Measurements from ENCODE around the gene CAPN15. TPM values are rescaled to one million over a fixed set of nuclear protein-coding genes. Genes with fewer than 3 reads are reported as not detected.

The CAPN15 gene
- total RNA-seq, 1 donor from 2014 or later = 39.9 TPM

DNA sequence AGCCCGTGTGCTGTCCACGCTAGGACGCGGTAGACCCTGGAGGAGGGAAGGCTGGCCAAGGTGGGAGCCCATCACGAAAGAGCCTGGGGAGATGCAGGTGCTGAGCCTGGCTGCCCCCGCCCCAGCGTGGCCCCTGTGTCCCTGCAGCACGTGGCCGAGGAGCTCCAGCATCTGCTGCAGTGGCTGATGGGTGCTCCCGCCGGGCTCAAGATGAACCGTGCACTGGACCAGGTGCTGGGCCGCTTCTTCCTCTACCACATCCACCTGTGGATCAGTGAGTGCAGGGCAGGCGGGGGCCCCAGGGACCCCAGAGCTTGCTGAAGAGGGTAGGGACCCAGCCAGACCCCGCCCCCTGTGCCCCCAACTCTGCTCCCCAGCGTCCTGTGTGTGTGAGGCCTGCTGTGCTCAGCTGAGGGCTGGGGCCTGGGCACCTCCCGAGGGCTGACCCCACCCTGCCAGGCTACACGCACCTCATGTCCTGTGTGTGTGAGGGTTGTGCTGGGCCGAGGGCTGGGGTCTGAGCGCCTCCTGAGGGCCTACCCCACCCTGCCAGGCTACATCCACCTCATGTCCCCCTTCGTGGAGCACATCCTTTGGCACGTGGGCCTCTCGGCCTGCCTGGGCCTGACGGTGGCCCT, 50.8 kb downstream of the CAPN15 start:
- Mint-ChIP-seq H3K27me3 (ENCODE audit: unreplicated experiment) (no peaks in the 10 kb centered on the region), H3K27ac (ENCODE audit: unreplicated experiment) (no peak overlapping the region), H3K36me3 (ENCODE audit: unreplicated experiment) (peaks cover 2% of the 10 kb centered on the region), H3K4me3 (ENCODE audit: unreplicated experiment) (no peak overlapping the region), H3K4me1 (ENCODE audit: unreplicated experiment) (peaks cover 5% of the 10 kb centered on the region), H3K9me3 (ENCODE audit: unreplicated experiment) (no peaks in the 10 kb centered on the region)
- no peak for DNase-seq (ENCODE audit: extremely low spot score, unreplicated experiment)
- TF ChIP-seq, protein P1, sequence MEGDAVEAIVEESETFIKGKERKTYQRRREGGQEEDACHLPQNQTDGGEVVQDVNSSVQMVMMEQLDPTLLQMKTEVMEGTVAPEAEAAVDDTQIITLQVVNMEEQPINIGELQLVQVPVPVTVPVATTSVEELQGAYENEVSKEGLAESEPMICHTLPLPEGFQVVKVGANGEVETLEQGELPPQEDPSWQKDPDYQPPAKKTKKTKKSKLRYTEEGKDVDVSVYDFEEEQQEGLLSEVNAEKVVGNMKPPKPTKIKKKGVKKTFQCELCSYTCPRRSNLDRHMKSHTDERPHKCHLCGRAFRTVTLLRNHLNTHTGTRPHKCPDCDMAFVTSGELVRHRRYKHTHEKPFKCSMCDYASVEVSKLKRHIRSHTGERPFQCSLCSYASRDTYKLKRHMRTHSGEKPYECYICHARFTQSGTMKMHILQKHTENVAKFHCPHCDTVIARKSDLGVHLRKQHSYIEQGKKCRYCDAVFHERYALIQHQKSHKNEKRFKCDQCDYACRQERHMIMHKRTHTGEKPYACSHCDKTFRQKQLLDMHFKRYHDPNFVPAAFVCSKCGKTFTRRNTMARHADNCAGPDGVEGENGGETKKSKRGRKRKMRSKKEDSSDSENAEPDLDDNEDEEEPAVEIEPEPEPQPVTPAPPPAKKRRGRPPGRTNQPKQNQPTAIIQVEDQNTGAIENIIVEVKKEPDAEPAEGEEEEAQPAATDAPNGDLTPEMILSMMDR (IDR thresholded peaks at IDR 0.05) = no peak

DNA sequence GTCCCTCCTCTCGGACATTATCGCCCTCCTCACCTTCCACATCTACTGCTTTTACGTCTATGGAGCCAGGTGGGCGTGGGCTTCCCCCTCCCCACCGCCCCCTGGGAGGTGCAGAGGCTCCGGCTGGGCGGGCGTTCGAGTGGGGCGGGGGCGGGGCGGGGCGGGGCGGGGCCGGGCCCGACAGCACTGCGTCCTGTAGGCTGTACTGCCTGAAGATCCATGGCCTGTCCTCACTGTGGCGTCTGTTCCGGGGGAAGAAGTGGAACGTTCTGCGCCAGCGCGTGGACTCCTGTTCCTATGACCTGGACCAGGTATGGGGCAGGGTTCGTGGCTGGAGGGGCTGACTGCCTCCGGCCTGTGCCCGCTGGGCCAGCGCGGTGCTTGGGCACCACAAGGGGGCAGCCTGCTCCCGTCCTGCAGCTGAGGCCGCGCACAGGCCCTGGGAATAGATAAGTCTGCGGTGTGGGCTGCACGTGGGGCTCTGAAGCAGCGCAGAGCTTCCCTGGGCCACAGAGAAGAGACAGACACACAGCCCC, 51.4 kb downstream of the CAPN15 start:
- no peak overlapping the region for H3K27ac Mint-ChIP-seq (ENCODE audit: unreplicated experiment)
- no peak overlapping the region for H3K4me3 Mint-ChIP-seq (ENCODE audit: unreplicated experiment)
- no peaks in the 10 kb centered on the region for H3K27me3 Mint-ChIP-seq (ENCODE audit: unreplicated experiment)
- H3K36me3 Mint-ChIP-seq (ENCODE audit: unreplicated experiment) = peaks cover 2% of the 10 kb centered on the region
- peaks cover 5% of the 10 kb centered on the region for H3K4me1 Mint-ChIP-seq (ENCODE audit: unreplicated experiment)
- DNase-seq (ENCODE audit: extremely low spot score, unreplicated experiment) = no peak
- no peaks in the 10 kb centered on the region for H3K9me3 Mint-ChIP-seq (ENCODE audit: unreplicated experiment)
- TF ChIP-seq, protein P1 (IDR thresholded peaks at IDR 0.05) = peak; percentile 64

DNA sequence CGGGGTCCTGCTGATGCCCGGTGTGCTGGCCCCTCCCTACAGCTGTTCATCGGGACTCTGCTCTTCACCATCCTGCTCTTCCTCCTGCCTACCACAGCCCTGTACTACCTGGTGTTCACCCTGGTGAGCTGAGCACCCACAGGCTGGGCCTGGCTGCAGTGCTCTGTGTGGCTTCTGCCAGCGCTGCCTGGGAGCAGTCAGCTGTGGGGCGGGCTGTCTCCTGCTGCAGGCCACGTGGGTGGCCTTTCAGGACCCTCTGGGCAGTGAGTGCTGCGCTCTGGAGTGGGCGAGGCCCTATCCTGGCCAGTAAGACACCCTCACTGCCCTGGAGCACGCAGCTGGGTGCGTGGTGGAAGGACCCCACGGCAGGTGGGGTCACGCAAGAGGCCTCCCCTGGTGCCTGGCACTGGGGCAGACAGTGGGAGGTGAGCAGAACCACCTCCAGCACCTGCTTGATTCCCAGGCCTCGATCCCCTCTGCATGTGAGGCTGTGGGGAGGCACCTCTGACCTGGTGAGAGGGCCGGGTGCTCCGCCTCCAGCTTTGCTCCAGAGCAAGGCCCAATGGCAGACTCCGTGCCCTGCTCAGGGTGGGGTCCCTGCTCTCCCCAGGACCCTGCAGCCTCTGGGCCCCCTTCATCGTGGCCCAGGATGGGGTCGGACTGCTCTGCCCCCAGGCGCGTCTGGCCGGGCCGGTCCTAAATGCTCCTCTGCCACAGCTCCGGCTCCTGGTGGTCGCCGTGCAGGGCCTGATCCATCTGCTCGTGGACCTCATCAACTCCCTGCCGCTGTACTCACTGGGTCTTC, 52.8 kb downstream of the CAPN15 start:
- H3K27me3 Mint-ChIP-seq (ENCODE audit: unreplicated experiment) = no peaks in the 10 kb centered on the region
- H3K36me3 Mint-ChIP-seq (ENCODE audit: unreplicated experiment) = peaks cover 2% of the 10 kb centered on the region
- H3K4me3 Mint-ChIP-seq (ENCODE audit: unreplicated experiment) = no peak overlapping the region
- no peak overlapping the region for H3K27ac Mint-ChIP-seq (ENCODE audit: unreplicated experiment)
- peaks cover 5% of the 10 kb centered on the region for H3K4me1 Mint-ChIP-seq (ENCODE audit: unreplicated experiment)
- no peak for DNase-seq (ENCODE audit: extremely low spot score, unreplicated experiment)
- TF ChIP-seq, protein P1 (IDR thresholded peaks at IDR 0.05) = no peak
- no peaks in the 10 kb centered on the region for H3K9me3 Mint-ChIP-seq (ENCODE audit: unreplicated experiment)

DNA sequence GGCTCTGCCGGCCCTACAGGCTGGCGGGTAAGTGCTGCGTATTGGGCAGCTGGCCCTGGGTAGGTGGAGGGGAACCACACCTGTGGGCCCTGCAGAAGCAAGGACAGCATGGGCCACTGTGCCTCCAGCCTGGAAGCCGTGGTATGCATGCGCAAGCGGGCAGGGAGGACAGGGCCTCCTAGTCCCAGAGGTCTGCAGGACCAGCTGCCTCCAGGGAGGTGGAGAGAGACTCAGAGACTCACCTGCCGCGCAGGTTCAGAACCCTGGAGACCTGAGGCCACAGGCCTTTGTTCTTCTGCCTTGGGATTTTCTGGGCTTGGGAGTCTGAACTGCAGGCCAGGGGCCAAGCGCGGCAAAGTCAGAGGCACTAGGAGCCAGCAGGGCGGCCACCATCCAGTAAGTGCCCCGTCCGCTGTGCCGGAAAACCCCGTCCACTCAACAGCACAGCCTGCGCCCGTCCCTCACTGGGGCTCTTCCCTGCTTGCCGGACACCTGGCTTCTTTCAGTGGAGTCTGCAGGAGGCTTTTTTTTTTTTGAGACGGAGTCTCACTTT, 53.5 kb downstream of the CAPN15 start:
- no peak overlapping the region for H3K27ac Mint-ChIP-seq (ENCODE audit: unreplicated experiment)

More for the DNA sequence above, 53.5 kb downstream of the CAPN15 start:
- Mint-ChIP-seq H3K4me3 (ENCODE audit: unreplicated experiment) (no peak overlapping the region), H3K9me3 (ENCODE audit: unreplicated experiment) (no peaks in the 10 kb centered on the region), H3K36me3 (ENCODE audit: unreplicated experiment) (peaks cover 2% of the 10 kb centered on the region), H3K4me1 (ENCODE audit: unreplicated experiment) (peaks cover 5% of the 10 kb centered on the region), H3K27me3 (ENCODE audit: unreplicated experiment) (no peaks in the 10 kb centered on the region)
- TF ChIP-seq, protein P1 (IDR thresholded peaks at IDR 0.05) = no peak
- no peak for DNase-seq (ENCODE audit: extremely low spot score, unreplicated experiment)
